HG02571 (cell line): Measurements from ENCODE around the gene PNPLA1.

ENCODE experiments used
- ATAC-seq: cut with Tn5 transposase; IDR thresholded peaks from one replicate; pipeline ENCODE4 v1.9.1; 2021; ENCODE audit warnings: mild to moderate bottlenecking, moderate library complexity; ENCODE audit not compliant: unreplicated experiment

The PNPLA1 gene

GRCh38 chr6:36246506-36247268 lies 23.2 kb upstream of the PNPLA1 start:
- no peak for ATAC-seq

DNA sequence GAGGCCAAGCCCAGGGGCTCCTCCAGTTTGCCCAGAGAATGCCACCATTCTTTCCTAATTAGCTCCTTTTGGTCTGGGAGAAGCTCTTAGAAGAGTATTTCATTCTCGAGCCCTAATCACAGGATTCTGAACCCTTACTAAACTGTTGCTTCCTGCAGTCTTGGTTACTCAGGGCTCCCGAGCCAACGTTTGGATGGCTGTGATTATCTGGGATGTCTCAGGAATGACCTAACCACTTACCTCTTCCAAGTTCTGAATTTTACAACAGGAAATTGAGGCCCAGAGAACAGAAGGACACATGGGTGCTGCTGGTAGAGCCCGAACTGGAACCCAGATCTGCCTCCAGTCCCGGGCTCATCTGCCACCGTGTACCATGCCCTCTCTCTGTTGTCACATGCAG lies 22.2 kb upstream of the PNPLA1 start:
- no peak for ATAC-seq

DNA sequence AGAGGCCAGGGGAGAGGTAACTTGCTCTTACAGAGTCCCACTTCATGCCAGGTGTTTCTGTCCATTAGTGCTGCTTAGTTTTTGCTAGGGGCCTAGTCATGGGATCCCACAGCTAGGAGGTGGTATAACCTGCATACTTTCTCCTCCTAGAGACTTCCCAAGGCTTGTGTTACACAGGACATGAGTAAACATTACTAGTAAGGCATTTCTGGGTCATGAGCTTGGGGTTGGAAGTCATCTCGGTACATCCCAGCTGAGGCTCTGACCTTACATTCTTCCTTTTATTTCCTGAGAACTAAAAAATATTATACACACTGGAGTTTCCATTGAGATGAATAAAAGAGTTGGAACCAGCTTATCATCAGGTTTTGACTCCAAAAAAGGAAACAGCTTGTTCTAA lies 20.9 kb upstream of the PNPLA1 start:
- ATAC-seq: no peak

GRCh38 chr6:36249536-36249935 lies 20.3 kb upstream of the PNPLA1 start:
- ATAC-seq: no peak

DNA sequence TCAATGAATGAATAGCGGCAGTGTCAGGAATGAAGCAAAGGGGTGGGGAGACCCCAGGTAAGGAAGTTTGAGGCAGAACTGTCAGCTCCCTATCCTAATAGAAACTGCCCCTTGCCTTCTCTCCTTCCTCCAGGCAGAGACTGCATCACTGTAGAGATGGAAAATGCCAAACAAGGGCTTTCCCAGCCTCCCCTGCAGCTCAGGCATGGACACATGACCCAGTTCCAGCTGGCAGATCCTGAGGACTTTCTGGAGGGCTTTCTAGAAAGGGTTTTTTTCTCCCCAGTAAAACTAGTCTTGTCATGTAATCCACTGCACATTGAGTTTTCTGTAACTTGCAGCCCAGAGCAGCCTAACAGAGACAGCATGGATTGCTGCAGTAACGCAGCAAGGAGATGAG lies 17.9 kb upstream of the PNPLA1 start:
- ATAC-seq: no peak

- ATAC-seq: no peak
Measured at GRCh38 chr6:36263390-36264000, 6.4 kb upstream of the PNPLA1 start.

DNA sequence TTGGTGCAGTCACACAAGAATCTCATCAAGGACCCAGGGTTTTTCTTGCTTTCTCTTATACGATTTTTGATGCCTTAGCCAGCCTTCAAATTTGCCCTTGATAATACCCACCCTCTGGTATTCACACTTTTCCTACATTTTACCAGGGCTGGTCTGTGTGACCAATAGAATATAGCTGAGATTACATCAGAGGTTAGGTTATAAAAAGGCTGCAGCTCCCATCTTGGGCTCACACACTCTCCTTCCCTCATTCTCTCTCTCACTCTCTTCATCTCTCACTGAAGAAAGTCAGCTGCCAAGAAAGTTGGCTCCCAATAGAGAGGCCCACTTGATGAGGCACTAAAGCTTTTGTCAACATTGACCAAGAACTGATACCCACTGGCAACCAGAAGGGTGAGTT lies 4.1 kb upstream of the PNPLA1 start:
- no peak for ATAC-seq

DNA sequence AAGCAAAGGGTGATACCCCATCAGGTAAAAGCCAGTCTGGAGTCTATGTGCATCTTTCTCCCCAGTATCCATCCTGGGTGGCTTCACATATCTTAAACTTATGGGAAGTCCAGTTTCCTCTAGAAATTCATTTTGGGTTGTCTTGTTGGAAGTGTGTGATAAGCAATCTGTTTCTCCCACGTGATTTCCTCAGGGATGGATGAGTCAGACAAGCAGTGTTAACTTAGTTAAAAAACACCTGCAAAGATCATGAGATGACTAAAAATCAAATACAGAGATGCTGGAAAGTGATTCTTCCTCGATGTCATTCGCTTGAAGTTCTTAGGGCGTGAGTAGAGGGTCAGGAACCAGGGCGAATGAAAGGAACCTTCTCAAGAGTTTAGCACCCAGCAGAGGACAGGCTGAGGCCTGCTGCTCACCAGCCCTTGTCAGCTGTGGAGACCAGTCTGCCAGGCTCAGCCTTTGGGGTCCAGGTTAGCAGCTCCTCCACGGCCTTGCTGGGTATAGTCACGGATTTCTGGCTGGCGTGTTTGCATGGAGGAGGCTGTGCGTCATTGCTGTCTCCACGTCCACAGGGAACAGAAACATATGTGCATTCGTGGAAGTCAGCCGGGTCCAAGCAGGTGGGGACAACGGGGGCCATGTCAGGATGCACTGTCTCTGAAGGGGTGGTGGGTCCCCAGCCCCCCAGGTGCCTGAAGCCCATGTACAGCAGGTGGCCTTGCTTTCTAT lies 2.8 kb upstream of the PNPLA1 start:
- no peak for ATAC-seq

DNA sequence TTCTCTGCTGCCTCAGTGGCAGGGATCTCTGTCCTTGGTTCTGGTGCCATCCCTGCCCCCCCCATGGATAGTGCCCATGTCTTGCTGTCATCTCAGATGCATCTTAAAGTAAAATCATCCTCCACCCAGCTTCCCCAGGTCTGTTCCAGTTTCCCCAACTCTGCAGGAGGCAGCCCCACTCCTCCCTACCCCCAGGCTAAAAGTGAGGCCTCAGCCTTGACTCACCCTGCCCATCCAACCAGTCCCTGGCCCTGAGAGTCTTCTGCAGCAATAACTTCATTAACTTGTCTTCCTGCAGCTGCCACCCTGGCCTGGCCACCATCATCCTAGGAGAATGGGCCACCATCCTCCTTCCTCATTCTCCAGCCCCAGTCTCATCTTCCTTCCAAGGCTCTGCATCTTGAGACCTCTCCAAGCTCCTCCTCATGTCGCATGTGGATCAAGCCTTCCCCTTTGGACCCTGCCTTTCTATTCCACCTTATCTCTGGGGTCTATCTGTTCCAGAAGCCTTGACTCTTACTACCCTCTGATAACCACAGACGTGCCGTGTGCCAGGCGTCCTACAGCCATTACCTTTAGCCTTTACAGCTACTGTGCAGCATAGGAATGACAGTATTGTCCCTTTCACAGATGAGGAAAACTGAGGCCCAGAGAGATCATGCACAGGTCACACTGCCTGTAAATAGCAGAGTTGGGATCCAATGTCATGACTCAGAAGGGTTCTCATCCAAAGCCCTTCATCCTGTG lies 2.0 kb upstream of the PNPLA1 start:
- no peak for ATAC-seq

- ATAC-seq: no peak
Measured at GRCh38 chr6:36268478-36269275, 1.2 kb upstream of the PNPLA1 start.

DNA sequence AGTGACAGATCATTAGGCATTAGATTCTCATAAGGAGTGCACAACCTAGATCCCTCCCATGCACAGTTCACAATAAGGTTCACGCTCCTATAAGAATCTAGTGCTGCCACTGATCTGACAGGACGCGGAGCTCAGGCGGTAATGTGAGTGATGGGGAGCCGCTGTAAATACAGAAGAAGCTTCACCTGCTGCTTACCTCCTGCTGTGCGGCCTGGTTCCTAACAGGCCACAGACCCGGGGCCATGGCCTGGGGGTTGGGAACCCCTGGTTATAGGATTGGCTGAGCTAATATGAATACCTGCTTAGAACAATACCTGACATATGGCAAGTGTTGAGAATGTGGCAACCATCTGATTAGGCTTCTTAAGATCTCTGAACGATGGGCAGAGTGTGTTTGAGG lies 2.4 kb downstream of the PNPLA1 start:
- no peak for ATAC-seq

DNA sequence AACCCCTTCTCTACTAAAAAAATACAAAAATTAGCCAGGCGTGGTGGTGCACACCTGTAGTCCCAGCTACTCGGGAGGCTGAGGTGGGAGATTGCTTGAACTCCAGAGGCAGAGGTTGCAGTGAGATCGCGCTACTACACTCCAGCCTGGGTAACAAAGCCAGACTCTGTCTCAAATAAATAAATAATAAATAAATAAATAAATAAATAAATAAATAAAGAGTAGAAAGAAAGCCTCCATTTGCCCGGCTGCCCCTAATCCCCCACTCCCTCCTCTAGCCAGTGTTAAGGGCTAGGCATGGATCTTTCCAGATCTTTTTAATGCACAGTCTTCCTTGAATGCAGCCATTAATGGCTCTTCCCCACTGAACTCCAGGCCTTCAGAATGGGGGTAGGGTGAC lies 3.2 kb downstream of the PNPLA1 start:
- ATAC-seq: no peak

DNA sequence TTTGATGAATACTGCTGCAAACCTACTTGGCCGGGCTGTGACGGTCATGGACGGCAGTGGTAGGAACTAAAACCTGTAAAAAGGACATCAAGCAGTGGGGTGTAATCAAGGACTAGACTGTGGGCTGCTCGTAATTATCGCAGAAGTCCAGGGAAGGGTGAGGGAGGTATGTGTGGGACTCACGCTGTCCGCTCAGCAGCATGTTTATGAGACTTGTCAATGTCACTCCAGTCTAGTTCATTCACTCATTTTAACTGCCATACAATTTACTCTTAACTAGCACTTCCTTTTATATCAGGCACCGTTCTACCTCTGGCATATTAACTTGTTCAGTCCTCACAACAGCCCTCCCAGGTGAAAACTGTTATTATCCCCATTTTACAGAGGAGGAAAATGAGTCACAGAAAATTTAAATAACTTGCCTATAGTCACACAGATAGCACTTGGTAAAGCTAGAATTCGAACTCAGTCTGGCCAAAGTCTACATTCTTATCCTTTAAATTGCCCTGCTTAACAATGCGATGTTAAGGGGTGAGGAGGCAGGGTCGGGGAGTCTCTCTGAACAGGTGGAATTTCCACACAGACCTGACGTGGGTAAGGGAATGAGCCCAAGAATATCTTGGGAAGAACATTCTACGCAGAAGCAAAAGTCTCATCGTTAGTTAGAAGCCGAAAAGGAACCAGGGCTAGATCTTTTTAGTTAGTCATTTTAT lies 4.1 kb downstream of the PNPLA1 start:
- no peak for ATAC-seq

GRCh38 chr6:36276581-36277536 lies 7.0 kb downstream of the PNPLA1 start:
- ATAC-seq: no peak

- ATAC-seq: no peak
Measured at GRCh38 chr6:36277946-36278470, 8.1 kb downstream of the PNPLA1 start.

GRCh38 chr6:36280467-36280866 lies 10.6 kb downstream of the PNPLA1 start:
- ATAC-seq: no peak

DNA sequence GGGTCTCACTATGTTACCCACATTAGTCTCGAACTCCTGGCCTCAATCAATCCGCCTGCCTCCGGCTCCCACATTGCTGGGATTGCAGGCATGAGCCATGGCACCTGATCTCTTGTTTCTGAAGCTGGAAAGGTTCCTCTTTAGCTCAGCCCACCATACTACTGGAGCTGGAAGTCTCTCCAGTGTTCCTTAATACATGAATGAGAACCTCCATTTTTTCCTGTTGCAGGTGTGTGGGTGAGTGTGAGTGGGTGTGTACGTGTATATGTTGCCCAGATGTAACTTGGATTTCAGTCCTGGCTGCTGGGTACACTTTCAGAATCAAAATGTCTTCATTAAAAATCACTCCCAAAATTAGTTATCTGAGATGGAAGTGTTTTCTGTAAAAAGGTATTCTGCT lies 11.1 kb downstream of the PNPLA1 start:
- ATAC-seq: no peak

DNA sequence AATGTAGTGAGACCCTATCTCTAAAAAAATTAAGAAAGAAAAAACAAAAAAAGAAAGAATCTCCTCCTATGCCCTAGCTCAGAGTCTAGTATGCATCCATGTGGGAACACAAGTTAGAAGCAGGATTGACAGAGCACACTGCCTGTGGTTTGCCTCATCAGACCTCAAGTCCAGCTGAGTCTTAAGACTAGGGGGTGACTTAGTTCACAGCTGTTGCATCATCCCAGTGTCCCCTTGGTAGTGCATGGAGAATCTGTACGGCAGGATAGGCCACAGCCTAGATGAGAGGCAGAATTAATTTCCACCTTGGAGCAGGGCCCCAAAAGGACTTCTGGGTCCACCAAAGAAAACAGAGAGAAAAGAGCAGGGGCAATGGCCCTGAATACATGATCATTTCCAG lies 13.7 kb downstream of the PNPLA1 start:
- ATAC-seq: no peak

GRCh38 chr6:36284359-36284758 lies 14.5 kb downstream of the PNPLA1 start:
- ATAC-seq: no peak
